Midbrain (tissue), 1 donor: ENCODE results near the gene MYZAP.
A peak's percentile ranks its signal among the peaks of the same experiment; 100 is the strongest.

Source experiments
- DNase-seq: peaks from one replicate; lab custom pipeline; 2025; lab: John Stamatoyannopoulos, UW

The MYZAP gene

GRCh38 chr15:57663262-57663661, 71.6 kb downstream of the MYZAP start:
- no peak for DNase-seq

- no peak for DNase-seq
These were observed 73.5 kb downstream of the MYZAP start for GRCh38 chr15:57665194-57665593.

- DNase-seq = no peak
These were observed 74.2 kb downstream of the MYZAP start for GRCh38 chr15:57665939-57666338.

- peak; percentile 55 for DNase-seq
These were observed 75.6 kb downstream of the MYZAP start for GRCh38 chr15:57667171-57667849.

GRCh38 chr15:57668016-57668415, 76.3 kb downstream of the MYZAP start:
- DNase-seq = no peak

GRCh38 chr15:57671636-57672035, 79.9 kb downstream of the MYZAP start:
- DNase-seq = no peak

- no peak for DNase-seq
These were observed 83.9 kb downstream of the MYZAP start for GRCh38 chr15:57675481-57676181.

- DNase-seq = no peak
These were observed 84.9 kb downstream of the MYZAP start for GRCh38 chr15:57676585-57676984.

- DNase-seq = no peak
These were observed 85.5 kb downstream of the MYZAP start for GRCh38 chr15:57677204-57677603.

GRCh38 chr15:57680021-57680420, 88.3 kb downstream of the MYZAP start:
- no peak for DNase-seq

GRCh38 chr15:57681011-57681410, 89.3 kb downstream of the MYZAP start:
- DNase-seq = no peak

GRCh38 chr15:57683481-57683880, 91.8 kb downstream of the MYZAP start:
- DNase-seq = no peak

GRCh38 chr15:57684491-57685151, 92.9 kb downstream of the MYZAP start:
- DNase-seq = no peak

- DNase-seq = no peak
These were observed 93.8 kb downstream of the MYZAP start for GRCh38 chr15:57685306-57686095.

- DNase-seq = no peak
These were observed 95.0 kb downstream of the MYZAP start for GRCh38 chr15:57686657-57687056.

GRCh38 chr15:57690341-57690966, 98.8 kb downstream of the MYZAP start:
- no peak for DNase-seq

GRCh38 chr15:57691082-57691481, 99.4 kb downstream of the MYZAP start:
- DNase-seq = no peak

GRCh38 chr15:57692709-57693108, 101.0 kb downstream of the MYZAP start:
- no peak for DNase-seq

- DNase-seq = no peak
These were observed 102.6 kb downstream of the MYZAP start for GRCh38 chr15:57694279-57694678.

- DNase-seq = no peak
These were observed 104.4 kb downstream of the MYZAP start for GRCh38 chr15:57696146-57696545.

GRCh38 chr15:57697588-57697987, 105.9 kb downstream of the MYZAP start:
- DNase-seq = no peak

- DNase-seq = no peak
These were observed 106.5 kb downstream of the MYZAP start for GRCh38 chr15:57698243-57698642.
